Renal cortex interstitium (tissue), 11 donors: ENCODE data around the gene NSD1. TPM values are rescaled to one million over a fixed set of nuclear protein-coding genes. Genes with fewer than 3 reads are reported as not detected.
"Not testable (repeated sequence)": the region's sequence is repeated elsewhere in the genome, so short reads cannot be mapped to it uniquely, and the experiment has no call there.

Experiments used
- DNase-seq, 11 donors: peaks; one replicate each; pipeline ENCODE4 v3.0.0-alpha.2; 2013; ENCODE audit warnings: low read depth in 9 of 11, low spot score in 4 of 11; ENCODE audit errors: extremely low read depth in 1 of 11
- polyA plus RNA-seq, 3 donors: library from polyadenylated mRNA; unstranded; fragments of 120-200 nt; gene quantifications; one replicate each; pipeline ENCODE4 v1.2.1, GENCODE V29; 2013; ENCODE audit not compliant: insufficient read length in 3 of 3

NSD1 gene
- polyA plus RNA-seq, 3 donors, result 60.4 to 66.3 (median 63.1) TPM

DNA sequence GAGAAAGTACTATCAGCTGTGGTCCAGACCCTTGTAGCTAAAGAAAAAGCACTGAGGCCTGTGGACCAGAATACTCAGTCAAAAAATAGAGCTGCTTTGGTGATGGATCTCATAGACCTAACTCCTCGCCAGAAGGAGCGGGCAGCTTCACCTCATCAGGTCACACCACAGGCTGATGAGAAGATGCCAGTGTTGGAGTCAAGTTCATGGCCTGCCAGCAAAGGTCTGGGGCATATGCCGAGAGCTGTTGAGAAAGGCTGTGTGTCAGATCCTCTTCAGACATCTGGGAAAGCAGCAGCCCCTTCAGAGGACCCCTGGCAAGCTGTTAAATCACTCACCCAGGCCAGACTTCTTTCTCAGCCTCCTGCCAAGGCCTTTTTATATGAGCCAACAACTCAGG, 161.1 kb downstream of the NSD1 start:
- DNase-seq, result no peak

DNA sequence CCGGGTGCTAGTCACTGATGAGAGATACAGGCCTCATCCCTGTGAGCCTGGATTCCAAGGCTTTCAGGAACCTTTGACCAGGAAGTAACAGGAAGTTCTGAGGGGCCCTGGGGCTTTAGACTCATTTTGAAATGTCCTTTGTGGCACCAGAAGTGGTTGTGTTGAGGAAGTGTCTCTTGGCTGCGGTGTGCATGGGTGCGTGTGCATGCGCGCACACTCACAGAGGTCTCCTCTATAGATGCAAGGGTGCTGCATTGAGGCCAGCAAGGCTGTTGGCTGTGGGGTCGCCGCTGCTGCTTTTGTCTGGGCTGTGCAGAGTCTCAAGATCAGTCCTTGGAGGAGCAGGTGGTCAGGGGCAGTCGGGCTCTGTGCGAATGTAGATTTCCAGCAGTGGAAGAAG, 162.4 kb downstream of the NSD1 start:
- no peak for DNase-seq

- no peak for DNase-seq
Measured at GRCh38 chr5:177296581-177296980, 163.0 kb downstream of the NSD1 start.

GRCh38 chr5:177297922-177298321, 164.3 kb downstream of the NSD1 start:
- no peak for DNase-seq

GRCh38 chr5:177299697-177300096, 166.1 kb downstream of the NSD1 start:
- no peak for DNase-seq

DNA sequence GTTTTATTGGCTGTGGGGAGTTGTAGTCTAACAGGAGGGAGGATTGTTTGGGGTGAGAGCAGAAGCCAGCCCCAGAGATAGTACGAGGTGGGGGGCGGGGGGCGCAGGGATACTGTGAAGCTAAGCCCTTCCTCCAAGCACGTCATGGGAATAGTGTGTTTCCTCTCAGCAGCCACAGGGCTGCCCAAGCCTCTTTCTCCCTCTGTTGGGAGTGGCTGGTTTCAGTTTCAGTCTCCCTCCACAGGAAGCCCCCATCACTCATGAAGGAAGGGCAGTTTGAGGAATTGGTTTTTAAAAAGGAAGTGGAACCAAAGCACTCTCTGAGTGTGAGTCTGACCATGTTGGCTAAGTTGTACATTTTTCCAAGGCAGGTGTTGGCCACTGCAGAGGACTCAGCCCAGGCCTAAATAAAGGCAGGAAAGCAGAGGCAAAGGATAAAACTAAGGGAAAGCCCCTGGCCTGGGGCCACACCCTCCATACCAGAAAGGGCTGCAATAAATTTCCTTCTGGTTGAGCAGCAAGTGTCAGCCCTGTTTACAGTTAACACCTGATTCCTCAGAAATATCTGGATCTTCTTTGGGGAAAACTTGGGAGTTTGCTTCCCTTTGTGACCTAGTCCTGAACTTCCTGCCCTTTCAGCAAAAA, 166.8 kb downstream of the NSD1 start:
- DNase-seq, result peak in 2 of 11 donors; percentile 31 to 50

DNA sequence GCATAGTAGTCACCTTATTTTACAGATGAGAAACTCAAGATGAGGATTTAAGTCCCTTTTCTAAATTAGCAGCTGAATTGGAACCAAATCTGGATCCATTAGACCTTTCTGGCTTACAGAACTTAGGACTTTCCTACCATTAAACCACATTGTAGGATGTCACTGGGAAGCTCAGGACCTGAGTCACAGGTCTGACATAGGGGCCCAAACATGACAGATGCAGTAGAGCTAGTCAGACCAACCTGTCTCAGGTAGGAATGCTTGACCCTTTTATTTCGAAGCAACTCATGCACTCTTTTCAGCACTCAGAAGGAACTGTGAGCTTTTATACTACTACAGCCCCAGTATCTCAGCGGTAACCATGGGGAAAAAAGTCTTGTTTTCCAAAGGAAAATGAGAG, 167.4 kb downstream of the NSD1 start:
- DNase-seq, result no peak

DNA sequence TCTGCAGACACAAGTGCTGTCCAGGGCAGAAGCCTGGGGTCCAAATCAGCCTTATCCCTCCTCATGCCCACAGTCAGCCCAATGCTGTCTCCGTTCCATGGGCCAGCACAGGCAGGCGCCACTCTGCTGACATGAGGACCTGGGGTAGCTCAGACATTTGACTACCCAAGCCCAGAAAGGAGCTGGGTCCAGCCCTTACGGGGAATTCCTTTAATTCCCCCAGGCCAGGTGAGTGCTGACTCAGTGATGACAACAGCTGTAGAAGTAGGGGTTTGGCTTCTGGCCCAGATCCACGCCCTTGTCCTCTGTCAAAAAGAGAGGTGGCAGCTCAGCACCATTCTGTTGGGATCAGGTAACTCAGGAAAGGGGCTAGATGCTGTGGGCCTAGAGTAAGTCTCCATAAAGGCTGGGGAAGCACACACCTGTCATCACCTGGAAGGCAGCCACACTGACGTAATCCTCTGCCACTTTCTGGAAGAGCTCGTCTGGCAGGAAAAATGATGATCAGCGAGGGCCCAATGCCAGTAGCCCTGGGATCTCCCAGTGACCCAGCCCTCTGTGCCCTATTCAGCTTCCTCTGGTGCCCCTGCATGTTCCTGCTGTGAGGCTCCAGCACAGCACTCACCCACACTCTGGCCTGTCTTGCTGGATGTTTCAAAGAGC, 168.1 kb downstream of the NSD1 start:
- no peak for DNase-seq

DNA sequence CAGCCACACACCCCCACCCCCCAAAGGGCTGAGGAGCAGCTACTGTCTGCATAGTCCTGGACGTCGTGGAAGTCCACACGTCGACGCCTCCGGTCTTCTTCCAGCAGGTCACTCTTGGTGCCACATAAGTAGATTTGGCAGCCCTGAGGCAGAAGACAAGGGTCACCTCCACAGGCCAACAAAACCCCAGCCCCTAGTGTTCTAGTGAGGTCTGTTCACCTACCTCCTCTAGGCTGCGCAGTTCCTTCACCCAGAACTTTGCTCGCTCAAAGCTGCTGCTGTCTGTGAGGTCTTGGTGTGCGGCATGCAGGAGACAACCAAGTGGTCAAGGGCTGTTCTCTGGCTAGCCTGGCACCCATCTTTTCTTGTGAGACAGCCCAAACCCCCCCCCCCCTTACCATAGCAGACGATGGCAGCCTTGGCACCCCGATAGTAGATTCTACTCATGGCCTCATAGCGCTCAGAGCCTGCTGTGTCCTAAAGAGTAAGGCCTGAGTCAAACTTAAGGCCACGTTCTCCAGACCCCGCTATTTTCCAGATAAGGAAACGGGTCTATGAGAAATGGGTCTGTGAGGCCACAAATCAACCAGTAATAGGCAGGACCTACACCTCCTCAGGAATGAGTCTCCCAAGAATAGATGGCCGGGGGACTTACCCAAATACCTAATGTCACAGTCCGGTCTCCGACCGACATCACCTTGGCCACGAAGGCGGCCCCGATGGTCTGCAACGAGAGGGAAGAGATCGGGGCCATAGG, 169.0 kb downstream of the NSD1 start:
- DNase-seq, result no peak

DNA sequence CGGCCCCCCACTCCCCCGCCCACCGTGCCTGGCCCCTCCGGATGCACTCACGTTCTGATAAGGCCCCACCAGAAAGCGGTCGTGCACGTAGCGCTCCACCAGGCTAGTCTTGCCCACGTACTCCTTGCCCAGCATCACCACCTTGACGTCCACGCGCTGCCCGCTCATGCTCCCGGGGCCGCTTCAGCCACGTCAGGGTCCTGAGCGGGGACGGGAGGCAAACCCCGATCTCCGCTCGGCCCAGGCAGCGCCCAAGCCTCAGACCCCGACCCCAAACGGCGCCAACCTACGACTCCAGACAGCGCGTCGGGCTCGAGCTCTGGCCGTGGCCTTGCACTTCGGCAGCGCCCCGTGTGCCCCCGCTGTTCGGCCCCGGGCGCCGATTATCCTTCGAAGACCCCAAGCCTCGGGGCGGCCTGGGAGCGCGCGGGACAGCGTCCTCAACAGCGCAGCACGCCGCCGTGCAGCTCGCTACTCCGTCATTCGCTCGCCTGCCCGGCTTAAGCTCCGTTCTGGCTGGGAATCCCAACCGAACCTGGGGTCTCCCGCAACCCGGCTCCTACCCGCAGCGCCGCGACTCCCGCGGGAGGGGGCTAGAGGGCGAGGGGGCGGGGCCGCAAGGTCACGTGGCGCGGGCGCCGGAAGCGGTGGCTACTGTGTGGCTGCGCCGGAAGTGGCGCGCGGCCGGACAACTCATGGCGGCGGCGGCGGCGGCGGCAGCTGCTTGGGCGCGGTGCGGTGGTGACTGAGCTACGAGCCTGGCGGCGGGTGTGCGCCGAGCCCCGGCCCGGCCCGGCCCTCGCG, 169.8 kb downstream of the NSD1 start, which contains the start of the genes PRELID1 and RAB24:
PRELID1 (plus strand) TSS at position 679 of the 804 bp plus-strand sequence. CDS start 187 bp downstream, outside the sequence.
RAB24 (minus strand) TSS at position 599 of the 804 bp plus-strand sequence; CDS start at position 168, 431 bp downstream.
- peak in 9 of 11 donors; percentile 61 to 85 (median 79) for DNase-seq

DNA sequence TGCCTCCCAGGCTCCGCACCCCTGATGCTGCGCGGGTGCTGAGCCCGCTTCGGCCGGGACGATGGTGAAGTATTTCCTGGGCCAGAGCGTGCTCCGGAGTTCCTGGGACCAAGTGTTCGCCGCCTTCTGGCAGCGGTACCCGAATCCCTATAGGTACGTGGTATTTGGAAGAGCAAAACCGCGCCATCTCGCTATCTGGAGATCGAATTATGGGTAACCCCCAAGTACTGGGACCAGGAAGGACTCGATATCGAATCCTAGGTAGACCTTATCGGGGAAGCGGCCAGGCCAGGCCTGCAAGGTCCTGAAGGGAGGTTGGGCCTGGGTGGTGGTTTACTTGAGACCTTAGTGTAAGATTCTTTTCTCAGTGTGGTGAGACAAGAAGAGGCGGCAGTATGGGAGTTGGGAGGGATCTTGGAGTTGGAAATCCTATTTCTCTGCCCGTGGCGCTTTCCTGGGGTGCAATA, 170.4 kb downstream of the NSD1 start:
- no peak for DNase-seq

DNA sequence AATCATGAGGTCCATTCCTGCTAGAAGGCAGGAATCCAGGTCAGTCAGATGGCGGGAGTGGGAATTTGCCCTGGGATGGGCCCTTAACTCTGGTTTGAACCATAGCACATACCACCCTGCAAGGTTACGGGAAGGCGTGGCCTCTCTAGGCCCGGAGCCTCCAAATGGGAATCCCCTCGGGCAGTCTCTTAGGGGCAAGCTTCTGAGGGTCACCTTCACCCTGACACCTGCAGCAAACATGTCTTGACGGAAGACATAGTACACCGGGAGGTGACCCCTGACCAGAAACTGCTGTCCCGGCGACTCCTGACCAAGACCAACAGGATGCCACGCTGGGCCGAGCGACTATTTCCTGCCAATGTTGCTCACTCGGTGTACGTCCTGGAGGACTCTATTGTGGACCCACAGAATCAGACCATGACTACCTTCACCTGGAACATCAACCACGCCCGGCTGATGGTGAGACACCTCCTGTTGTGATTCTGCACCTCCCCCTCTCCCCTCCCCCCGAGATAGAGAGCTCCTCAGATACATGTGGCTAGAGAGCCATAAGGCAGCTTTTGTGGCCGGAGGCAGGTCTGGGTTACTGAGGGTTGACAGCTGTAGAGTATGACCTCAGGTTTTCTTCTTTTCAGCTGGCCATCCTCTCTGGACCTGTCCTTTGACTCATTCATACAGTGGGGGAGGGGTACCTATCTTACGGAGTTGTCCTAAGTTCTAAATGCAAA, 171.0 kb downstream of the NSD1 start:
- DNase-seq, result no peak

- DNase-seq, result not testable (repeated sequence)
Measured at GRCh38 chr5:177306103-177306640, 172.6 kb downstream of the NSD1 start.

DNA sequence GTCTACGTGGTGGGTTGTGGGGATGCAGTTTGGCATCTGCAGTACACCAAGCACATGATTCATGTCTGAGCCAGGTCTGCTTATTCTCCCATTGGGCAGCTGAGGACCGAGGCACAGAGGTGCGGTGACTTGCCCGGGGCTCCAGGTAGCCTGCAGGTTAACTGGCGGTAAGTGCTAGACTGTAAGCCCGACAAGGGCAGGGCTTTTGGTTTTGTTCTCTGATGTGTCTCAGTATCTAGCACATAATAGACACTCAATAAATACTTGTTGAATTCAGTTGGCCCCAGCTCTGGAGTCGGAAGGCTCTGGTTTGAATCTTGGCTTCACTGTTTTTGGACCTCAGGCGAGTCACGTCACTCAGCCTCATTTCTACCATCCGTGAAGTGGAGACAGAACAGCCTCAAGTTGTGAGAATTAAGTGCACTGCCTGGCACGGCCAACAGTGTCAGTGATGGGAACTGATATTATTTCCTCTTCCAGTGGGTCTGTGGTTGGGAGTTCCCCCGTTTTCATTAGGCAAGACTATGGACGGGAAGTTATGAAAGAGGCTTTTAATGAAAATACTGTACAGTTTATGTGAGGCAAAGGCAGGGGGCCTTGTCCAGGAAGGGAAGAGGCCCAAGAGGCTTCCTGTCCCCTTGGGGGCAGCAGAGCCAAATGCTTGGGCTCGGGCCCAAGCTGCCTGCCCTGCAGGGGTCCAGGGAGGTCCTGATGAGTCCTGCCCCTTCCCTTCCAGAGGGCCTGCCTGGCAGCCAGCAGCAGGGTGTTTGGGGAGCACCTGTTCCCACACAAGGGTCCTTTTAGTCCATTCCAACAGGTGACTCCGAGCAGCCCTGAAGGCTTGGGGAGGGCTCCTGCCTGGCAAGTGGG, 173.3 kb downstream of the NSD1 start:
- DNase-seq, result no peak

GRCh38 chr5:177307544-177308363, 174.2 kb downstream of the NSD1 start:
- DNase-seq, result no peak

GRCh38 chr5:177308740-177309139, 175.2 kb downstream of the NSD1 start:
- DNase-seq, result no peak
